Measurements from ENCODE around the gene LPIN1.
A peak's percentile ranks its signal among the peaks of the same experiment; 100 is the strongest.

The LPIN1 gene

GRCh38 chr2:11822746-11823451 lies 76.5 kb downstream of the LPIN1 start:
- Histone ChIP-seq H3K9me3 (no peaks in the 10 kb centered on the region), H3K4me1 (peaks cover 0 to 5% (median 0%) of the 10 kb centered on the region in 4 donors), H3K27ac (no peak overlapping the region), H3K27me3 (no peaks in the 10 kb centered on the region), H3K36me3 (peaks cover 22 to 81% (median 49%) of the 10 kb centered on the region in 3 donors), H3K4me3 (no peak overlapping the region)
- TF ChIP-seq, protein P1, sequence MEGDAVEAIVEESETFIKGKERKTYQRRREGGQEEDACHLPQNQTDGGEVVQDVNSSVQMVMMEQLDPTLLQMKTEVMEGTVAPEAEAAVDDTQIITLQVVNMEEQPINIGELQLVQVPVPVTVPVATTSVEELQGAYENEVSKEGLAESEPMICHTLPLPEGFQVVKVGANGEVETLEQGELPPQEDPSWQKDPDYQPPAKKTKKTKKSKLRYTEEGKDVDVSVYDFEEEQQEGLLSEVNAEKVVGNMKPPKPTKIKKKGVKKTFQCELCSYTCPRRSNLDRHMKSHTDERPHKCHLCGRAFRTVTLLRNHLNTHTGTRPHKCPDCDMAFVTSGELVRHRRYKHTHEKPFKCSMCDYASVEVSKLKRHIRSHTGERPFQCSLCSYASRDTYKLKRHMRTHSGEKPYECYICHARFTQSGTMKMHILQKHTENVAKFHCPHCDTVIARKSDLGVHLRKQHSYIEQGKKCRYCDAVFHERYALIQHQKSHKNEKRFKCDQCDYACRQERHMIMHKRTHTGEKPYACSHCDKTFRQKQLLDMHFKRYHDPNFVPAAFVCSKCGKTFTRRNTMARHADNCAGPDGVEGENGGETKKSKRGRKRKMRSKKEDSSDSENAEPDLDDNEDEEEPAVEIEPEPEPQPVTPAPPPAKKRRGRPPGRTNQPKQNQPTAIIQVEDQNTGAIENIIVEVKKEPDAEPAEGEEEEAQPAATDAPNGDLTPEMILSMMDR (IDR thresholded peaks at IDR 0.05), result no peak
- DNase-seq, result no peak
- intact Hi-C loops (cut with DNase I; ENCODE audit: low total_unique reads), result loop anchor here (10.0 kb wide), 1 partner anchor 1112 kb away; no protein-coding TSS in a partner anchor

DNA sequence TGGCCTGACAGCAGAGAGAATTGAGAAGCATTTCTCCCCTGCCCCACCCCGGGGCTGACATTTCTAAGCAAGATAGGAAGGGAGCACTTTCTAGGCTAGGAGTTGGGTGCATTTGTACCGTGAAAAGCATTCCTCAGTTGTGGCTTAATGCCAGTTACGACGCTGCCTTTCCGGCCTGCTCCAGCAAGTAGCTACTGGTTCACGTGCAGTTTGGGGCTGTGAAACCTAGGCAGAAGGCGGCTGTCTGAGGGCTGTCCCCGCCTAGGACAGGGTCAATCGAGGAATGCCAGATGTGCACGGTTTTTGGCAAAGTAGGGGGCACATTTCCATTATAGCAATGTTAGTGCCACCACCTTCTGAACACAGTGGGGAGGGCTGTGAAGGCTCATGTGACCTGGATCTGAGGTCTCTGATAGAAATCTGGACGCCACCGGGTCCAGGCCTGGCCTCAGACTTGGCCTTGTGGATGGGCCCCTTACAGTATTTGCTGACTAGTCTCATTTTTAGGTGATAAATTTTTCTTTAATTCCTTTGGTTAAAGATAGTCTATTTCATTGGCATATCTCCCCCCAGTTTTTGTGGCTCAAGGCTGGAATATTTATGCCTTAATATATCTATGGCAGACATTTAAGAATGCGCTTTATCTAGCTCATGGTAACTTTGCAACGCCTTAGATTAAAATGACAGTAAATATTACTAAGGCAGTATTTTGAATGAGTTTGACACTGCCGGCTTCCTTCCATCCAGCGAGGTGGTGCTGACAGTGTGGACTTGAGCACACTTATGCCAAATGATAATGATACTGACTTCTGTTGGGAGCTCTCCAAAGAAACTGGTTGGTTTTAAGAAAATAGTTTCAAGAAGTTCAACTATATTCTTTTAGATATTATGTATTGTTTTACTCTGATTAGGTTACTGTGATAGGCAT lies 78.7 kb downstream of the LPIN1 start:
- intact Hi-C loops (cut with DNase I; ENCODE audit: low total_unique reads), result loop anchor here (10.0 kb wide), 1 partner anchor 1110 kb away; no protein-coding TSS in a partner anchor
- Histone ChIP-seq H3K36me3 (peaks cover 13 to 68% (median 40%) of the 10 kb centered on the region in 3 donors), H3K4me1 (peaks cover 0 to 16% (median 12%) of the 10 kb centered on the region in 4 donors), H3K4me3 (no peak overlapping the region), H3K9me3 (no peaks in the 10 kb centered on the region), H3K27me3 (no peaks in the 10 kb centered on the region), H3K27ac (no peak overlapping the region)
- TF ChIP-seq, protein P1 (IDR thresholded peaks at IDR 0.05), result no peak
- DNase-seq, result no peak

GRCh38 chr2:11827547-11827946 lies 81.1 kb downstream of the LPIN1 start:
- intact Hi-C loops (cut with DNase I; ENCODE audit: low total_unique reads), result loop anchor here (10.0 kb wide), 1 partner anchor 1107 kb away; no protein-coding TSS in a partner anchor
- H3K4me1 ChIP-seq, result peaks cover 0 to 24% (median 15%) of the 10 kb centered on the region in 4 donors

DNA sequence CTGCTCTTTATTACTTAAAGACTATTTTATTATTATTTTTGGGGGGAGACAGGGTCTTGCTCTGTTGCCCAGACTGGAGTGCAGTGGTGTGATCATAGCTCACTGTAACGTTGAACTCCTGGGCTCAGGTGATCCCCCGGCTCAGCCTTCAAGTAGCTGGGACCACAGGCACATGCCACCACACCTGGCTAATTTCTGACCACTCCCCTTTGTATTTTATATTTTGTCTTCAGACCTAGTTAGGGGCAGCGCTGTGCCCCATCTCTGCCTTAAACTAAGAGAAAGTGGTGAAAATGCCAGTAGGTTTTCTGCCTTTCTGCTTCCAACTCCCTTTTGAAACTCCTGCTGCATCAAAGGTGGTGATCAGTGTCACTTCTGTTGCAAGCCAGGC lies 82.5 kb downstream of the LPIN1 start:
- no peak overlapping the region for H3K4me3 ChIP-seq
- no peaks in the 10 kb centered on the region for H3K9me3 ChIP-seq
- intact Hi-C loops (cut with DNase I; ENCODE audit: low total_unique reads), result loop anchor here (10.0 kb wide), 1 partner anchor 1106 kb away; no protein-coding TSS in a partner anchor
- H3K4me1 ChIP-seq, result peaks cover 0 to 24% (median 15%) of the 10 kb centered on the region in 4 donors
- H3K27ac ChIP-seq, result peak overlapping the region; percentile 46 to 62
- H3K27me3 ChIP-seq, result no peaks in the 10 kb centered on the region
- H3K36me3 ChIP-seq, result peaks cover 0 to 32% (median 18%) of the 10 kb centered on the region in 3 donors
- no peak for DNase-seq
- TF ChIP-seq, protein P1 (IDR thresholded peaks at IDR 0.05), result no peak

More at GRCh38 chr2:11827547-11827946, 81.1 kb downstream of the LPIN1 start:
- no peak overlapping the region for H3K27ac ChIP-seq
- TF ChIP-seq, protein P1 (IDR thresholded peaks at IDR 0.05), result no peak
- no peaks in the 10 kb centered on the region for H3K9me3 ChIP-seq
- no peaks in the 10 kb centered on the region for H3K27me3 ChIP-seq
- H3K4me3 ChIP-seq, result no peak overlapping the region
- peaks cover 0 to 45% (median 23%) of the 10 kb centered on the region in 3 donors for H3K36me3 ChIP-seq
- DNase-seq, result no peak

DNA sequence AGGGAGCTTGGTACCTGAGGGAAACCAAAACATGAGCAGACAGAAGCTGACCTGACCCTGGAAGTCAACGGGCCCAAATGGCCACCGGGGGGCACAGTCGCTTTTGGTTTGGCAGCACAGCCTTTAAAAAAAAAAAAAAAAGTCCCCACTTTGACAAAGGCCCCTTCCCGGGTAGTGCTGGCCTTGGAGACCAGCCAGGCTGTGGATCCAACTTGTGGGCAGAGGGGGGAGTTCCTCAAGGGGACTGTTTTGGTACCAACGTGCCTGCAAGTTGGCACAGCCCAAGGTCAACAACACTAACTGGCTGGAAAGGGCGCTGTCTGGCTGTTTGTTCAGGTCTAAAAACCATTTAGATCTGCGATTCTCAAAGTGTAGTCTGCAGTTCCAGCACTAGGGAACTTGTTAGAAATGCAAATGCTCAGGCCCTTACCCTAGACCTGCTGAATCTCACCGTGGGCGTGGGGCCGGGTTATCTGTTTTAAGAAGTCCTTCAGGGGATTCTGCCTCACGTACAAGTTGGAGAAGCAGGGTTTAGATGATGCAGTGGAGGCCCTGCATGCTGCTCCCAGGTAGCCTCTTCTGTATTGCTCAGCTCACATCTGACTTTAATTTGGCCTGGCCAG lies 83.0 kb downstream of the LPIN1 start:
- TF ChIP-seq, protein P1 (IDR thresholded peaks at IDR 0.05), result peak; percentile 32 to 37
- H3K9me3 ChIP-seq, result no peaks in the 10 kb centered on the region
- DNase-seq, result peak; percentile 47 to 80
- no peaks in the 10 kb centered on the region for H3K27me3 ChIP-seq
- peaks cover 0 to 24% (median 15%) of the 10 kb centered on the region in 4 donors for H3K4me1 ChIP-seq
- intact Hi-C loops (cut with DNase I; ENCODE audit: low total_unique reads), result loop anchor here (10.0 kb wide), 1 partner anchor 1105 kb away; no protein-coding TSS in a partner anchor
- H3K36me3 ChIP-seq, result peaks cover 0 to 26% (median 16%) of the 10 kb centered on the region in 3 donors
- peak overlapping the region; percentile 46 to 62 for H3K27ac ChIP-seq
- peak overlapping the region; percentile 22 to 46 for H3K4me3 ChIP-seq

All from tibial artery (tissue), 4 donors.